Hepatocyte (in vitro differentiated cells): ENCODE measurements around the gene GIPR.

ENCODE experiments used
- EZH2phosphoT487 ChIP-seq: fragments of 200-600 bp; sonication (generic); IDR thresholded peaks from one replicate; pipeline ENCODE4 v1.6.1; 2018; ENCODE audit warnings: antibody characterized with exemption, mild to moderate bottlenecking, low read depth, moderate library complexity; ENCODE audit not compliant: unreplicated experiment, severe bottlenecking
- TF ChIP-seq, protein P1 (sequence below): fragments of 200-600 bp; sonication (generic); IDR thresholded peaks from 2 replicates; pipeline ENCODE4 v1.5.1; 2016; ENCODE audit warnings: antibody characterized with exemption, mild to moderate bottlenecking; ENCODE audit not compliant: poor library complexity

DNA sequence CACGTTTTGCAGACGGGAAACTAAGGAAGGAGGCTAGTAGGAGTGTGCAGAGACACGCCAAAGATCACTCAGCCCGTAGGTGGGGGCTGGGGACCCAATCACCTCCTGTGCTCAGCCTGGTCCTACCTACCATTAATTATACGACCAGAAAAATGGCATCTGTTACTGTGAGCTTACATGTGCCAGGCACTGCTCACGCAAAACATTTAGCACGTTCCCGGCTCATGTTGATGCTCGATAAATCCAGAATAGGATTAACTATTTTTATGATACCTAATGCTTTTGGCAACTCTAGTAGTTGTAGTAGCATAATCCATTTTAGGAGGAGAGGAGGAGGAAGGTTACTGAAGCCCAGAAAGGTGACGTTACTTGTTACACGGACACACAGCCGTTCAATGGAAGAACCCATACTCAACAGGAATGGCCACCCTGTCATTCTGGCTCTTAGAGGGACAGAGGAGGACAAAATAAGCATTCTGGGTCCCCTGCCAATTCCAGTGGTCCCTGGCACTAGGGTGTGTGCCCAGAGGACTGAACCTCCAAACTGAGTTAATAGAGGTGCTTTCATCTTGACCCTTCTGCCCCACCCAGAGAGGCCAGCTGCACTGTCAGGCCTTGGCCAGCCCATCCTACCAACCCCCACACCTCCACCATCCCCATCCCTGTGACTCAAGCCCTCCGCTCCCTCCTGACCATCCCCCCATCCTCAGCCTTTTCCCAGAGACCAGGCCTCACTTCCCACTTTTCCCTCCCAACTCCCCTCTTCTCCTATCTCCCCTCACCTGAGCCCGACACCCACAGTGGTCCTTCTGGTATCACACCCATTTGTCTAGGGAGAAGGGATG is 23.9 kb upstream of the GIPR start:
- no peak for TF ChIP-seq EZH2phosphoT487
- TF ChIP-seq, protein P1, sequence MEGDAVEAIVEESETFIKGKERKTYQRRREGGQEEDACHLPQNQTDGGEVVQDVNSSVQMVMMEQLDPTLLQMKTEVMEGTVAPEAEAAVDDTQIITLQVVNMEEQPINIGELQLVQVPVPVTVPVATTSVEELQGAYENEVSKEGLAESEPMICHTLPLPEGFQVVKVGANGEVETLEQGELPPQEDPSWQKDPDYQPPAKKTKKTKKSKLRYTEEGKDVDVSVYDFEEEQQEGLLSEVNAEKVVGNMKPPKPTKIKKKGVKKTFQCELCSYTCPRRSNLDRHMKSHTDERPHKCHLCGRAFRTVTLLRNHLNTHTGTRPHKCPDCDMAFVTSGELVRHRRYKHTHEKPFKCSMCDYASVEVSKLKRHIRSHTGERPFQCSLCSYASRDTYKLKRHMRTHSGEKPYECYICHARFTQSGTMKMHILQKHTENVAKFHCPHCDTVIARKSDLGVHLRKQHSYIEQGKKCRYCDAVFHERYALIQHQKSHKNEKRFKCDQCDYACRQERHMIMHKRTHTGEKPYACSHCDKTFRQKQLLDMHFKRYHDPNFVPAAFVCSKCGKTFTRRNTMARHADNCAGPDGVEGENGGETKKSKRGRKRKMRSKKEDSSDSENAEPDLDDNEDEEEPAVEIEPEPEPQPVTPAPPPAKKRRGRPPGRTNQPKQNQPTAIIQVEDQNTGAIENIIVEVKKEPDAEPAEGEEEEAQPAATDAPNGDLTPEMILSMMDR: no peak
